Spleen (tissue), 11 donors: ENCODE results near the gene IGF1R. TPM values are rescaled to one million over a fixed set of nuclear protein-coding genes. Genes with fewer than 3 reads are reported as not detected.

Experiments used
- DNase-seq: peaks from one replicate; pipeline ENCODE4 v3.0.0-alpha.2; 2020
- H3K27ac ChIP-seq, 8 donors: fragments of 200-600 bp; sonication (generic) in 7 of 8; 1 replicate in 4 of 8; 2 replicates in 4 of 8; pipeline versions ENCODE4 v1.5.0 to v1.8.0; 2016 to 2021; ENCODE audit warnings: inconsistent platforms in 4 of 8, mild to moderate bottlenecking in 4 of 8, moderate library complexity in 1 of 8
- H3K27me3 ChIP-seq, 7 donors: fragments of 200-600 bp; sonication (generic) in 6 of 7; replicated peaks in 1 of 7; 1 replicate in 4 of 7; 2 replicates in 3 of 7; pipeline versions ENCODE4 v1.5.0 to v1.8.0; 2016 to 2021; ENCODE audit warnings: inconsistent platforms in 3 of 7, mild to moderate bottlenecking in 1 of 7
- H3K36me3 ChIP-seq, 6 donors: fragments of 200-600 bp; sonication (generic) in 5 of 6; 1 replicate in 4 of 6; 2 replicates in 2 of 6; pipeline versions ENCODE4 v1.5.0 to v1.8.0; 2016 to 2021; ENCODE audit warnings: inconsistent platforms in 2 of 6
- H3K4me1 ChIP-seq, 6 donors: fragments of 200-600 bp; sonication (generic) in 5 of 6; 1 replicate in 3 of 6; 2 replicates in 3 of 6; pipeline versions ENCODE4 v1.5.0 to v1.8.0; 2016 to 2021; ENCODE audit warnings: inconsistent platforms in 3 of 6
- H3K4me3 ChIP-seq, 8 donors: fragments of 200-600 bp; sonication (generic) in 7 of 8; 1 replicate in 4 of 8; 2 replicates in 4 of 8; pipeline versions ENCODE4 v1.5.0 to v1.8.0; 2016 to 2021; ENCODE audit warnings: inconsistent platforms in 4 of 8, mild to moderate bottlenecking in 4 of 8, moderate library complexity in 2 of 8
- H3K9me3 ChIP-seq, 8 donors: fragments of 200-600 bp; sonication (generic) in 7 of 8; 1 replicate in 4 of 8; 2 replicates in 4 of 8; pipeline versions ENCODE4 v1.5.0 to v1.8.0; 2016 to 2021; ENCODE audit warnings: inconsistent platforms in 4 of 8
- CTCF ChIP-seq, 11 experiments: fragments of 200-600 bp in 7 of 11; fragments of 450-650 bp in 4 of 11; sonication (generic) in 4 of 11; IDR thresholded peaks in 8 of 11; conservative IDR thresholded peaks in 3 of 11; 1 replicate in 7 of 11; 2 replicates in 4 of 11; pipeline versions ENCODE4 v1.4.0 to v1.8.0; 2016 to 2021; ENCODE audit warnings: antibody characterized with exemption in 11 of 11, inconsistent platforms in 4 of 11, mild to moderate bottlenecking in 1 of 11
- POLR2A ChIP-seq, 3 donors: fragments of 450-650 bp; IDR thresholded peaks; one replicate each; pipeline ENCODE4 v1.5.1; 2017; ENCODE audit warnings: antibody characterized with exemption in 3 of 3, mild to moderate bottlenecking in 1 of 3
- POLR2AphosphoS5 ChIP-seq, 3 donors: sonication (generic); formaldehyde crosslinking; IDR thresholded peaks; one replicate each; pipeline ENCODE4 v1.5.1; 2017; ENCODE audit warnings: antibody characterized with exemption in 3 of 3
- WGBS, 5 donors: extraction: QIAGEN DNeasy Blood & Tissue Kit in 3 of 5; methylation state at CpG; one replicate each; pipeline versions ENCODE4 v1.1.5 to v1.1.7; 2013 to 2018; 5-methylcytosine and 5-hydroxymethylcytosine counted together
- intact Hi-C: fragments of 100-400 bp; cut with DNase I; formaldehyde crosslinking; loops from one replicate; pipeline ENCODE4 v1.15.0; 2023; ENCODE audit warnings: low total_unique reads
- polyA plus RNA-seq, 3 donors: library from polyadenylated mRNA; stranded (reverse); fragments of 200-250 nt; gene quantifications; one replicate each; pipeline ENCODE4 v1.2.1, GENCODE V29; 2013
- total RNA-seq, 7 donors: library from RNA; depleted of rRNA in 3 of 7; stranded (reverse); fragments of >200 nt in 3 of 7; fragmentation: NEBNext Ultra II Directional in 4 of 7; extraction: Animal tissue kit (Norgen Biotek cat#: 25700) in 4 of 7; gene quantifications; one replicate each; pipeline versions ENCODE4 v1.1.0 to v1.2.1, GENCODE V29; 2016 to 2021
- donor health status: healthy with polysubstance abuse.
- donor health status: DM: no; HTN: no; CAD: no; lungs with moderate emphysema.
- donor health status: DM: no; HTN: no; CAD: no.
- donor health status: Bipolar disorder and iron deficiency.
- donor health status: healthy.
- donor health status: DM: no; HTN: no; CAD: no.
- donor health status: DM: yes; HTN: yes; CAD: no.

IGF1R gene
- total and polyA plus RNA-seq, 10 donors: 1.1 to 104 (median 53.1) TPM

- intact Hi-C loops: no loop called here
- Histone ChIP-seq H3K36me3 (peaks cover 0 to 78% (median 21%) of the 10 kb centered on the region in 6 donors), H3K27me3 (no peaks in the 10 kb centered on the region), H3K27ac (no peak overlapping the region), H3K4me1 (peaks cover 11 to 63% (median 43%) of the 10 kb centered on the region in 6 donors), H3K4me3 (no peak overlapping the region), H3K9me3 (no peaks in the 10 kb centered on the region)
- TF ChIP-seq POLR2AphosphoS5 (IDR thresholded peaks at IDR 0.05) (no peak), CTCF (IDR thresholded peaks at IDR 0.05 in 8 of 11, conservative IDR thresholded peaks at IDR 0.05 in 3 of 11) (no peak), POLR2A (IDR thresholded peaks at IDR 0.05) (no peak)
- DNase-seq: no peak
These were observed 301.9 kb downstream of the IGF1R start for GRCh38 chr15:98950248-98950647.

- Histone ChIP-seq H3K4me3 (no peak overlapping the region), H3K27ac (peak overlapping the region in 1 of 8 donors; percentile 74), H3K4me1 (peaks cover 11 to 64% (median 45%) of the 10 kb centered on the region in 6 donors), H3K36me3 (peaks cover 0 to 80% (median 20%) of the 10 kb centered on the region in 6 donors), H3K27me3 (no peaks in the 10 kb centered on the region), H3K9me3 (no peaks in the 10 kb centered on the region)
- TF ChIP-seq POLR2A (IDR thresholded peaks at IDR 0.05) (no peak), POLR2AphosphoS5 (IDR thresholded peaks at IDR 0.05) (no peak), CTCF (IDR thresholded peaks at IDR 0.05 in 8 of 11, conservative IDR thresholded peaks at IDR 0.05 in 3 of 11) (no peak)
- intact Hi-C loops: no loop called here
- peak; percentile 58 for DNase-seq
- WGBS, 5 donors: 88 to 97% (median 93%) methylated on average over 7 of the region's 7 CpGs
These were observed 302.7 kb downstream of the IGF1R start for GRCh38 chr15:98951004-98951403.

GRCh38 chr15:98951493-98952320 is 303.4 kb downstream of the IGF1R start:
- peaks cover 4 to 64% (median 46%) of the 10 kb centered on the region in 6 donors for H3K4me1 ChIP-seq
- 66 to 82% (median 80%) methylated on average over 19 of the region's 19 CpGs for WGBS, 5 donors
- DNase-seq: peak; percentile 65
- no peaks in the 10 kb centered on the region for H3K9me3 ChIP-seq
- no peaks in the 10 kb centered on the region for H3K27me3 ChIP-seq
- intact Hi-C loops: no loop called here
- peaks cover 0 to 85% (median 20%) of the 10 kb centered on the region in 6 donors for H3K36me3 ChIP-seq
- no peak overlapping the region for H3K4me3 ChIP-seq
- peak overlapping the region in 3 of 8 donors; percentile 56 to 74 (median 58) for H3K27ac ChIP-seq
- no peak for TF ChIP-seq CTCF (IDR thresholded peaks at IDR 0.05 in 8 of 11, conservative IDR thresholded peaks at IDR 0.05 in 3 of 11)
- TF ChIP-seq POLR2AphosphoS5 (IDR thresholded peaks at IDR 0.05): no peak
- TF ChIP-seq POLR2A (IDR thresholded peaks at IDR 0.05): no peak

GRCh38 chr15:98952381-98952803 is 304.1 kb downstream of the IGF1R start:
- peak; percentile 70 for DNase-seq
- no peak for TF ChIP-seq CTCF (IDR thresholded peaks at IDR 0.05 in 8 of 11, conservative IDR thresholded peaks at IDR 0.05 in 3 of 11)
- no peak for TF ChIP-seq POLR2AphosphoS5 (IDR thresholded peaks at IDR 0.05)
- TF ChIP-seq POLR2A (IDR thresholded peaks at IDR 0.05): no peak
- 5 to 22% (median 17%) methylated on average over 6 of the region's 6 CpGs for WGBS, 5 donors
- H3K27ac ChIP-seq: peak overlapping the region in 4 of 8 donors; percentile 1 to 74 (median 57)
- intact Hi-C loops: no loop called here
- peaks cover 3 to 64% (median 44%) of the 10 kb centered on the region in 6 donors for H3K4me1 ChIP-seq
- H3K27me3 ChIP-seq: no peaks in the 10 kb centered on the region
- peaks cover 0 to 90% (median 25%) of the 10 kb centered on the region in 6 donors for H3K36me3 ChIP-seq
- H3K4me3 ChIP-seq: peak overlapping the region in 1 of 8 donors; percentile 25
- no peaks in the 10 kb centered on the region for H3K9me3 ChIP-seq
